GM21515 (cell line): ENCODE measurements around the gene EFS.

Experiments
- ATAC-seq: cut with Tn5 transposase; IDR thresholded peaks from one replicate; pipeline ENCODE4 v1.9.1; 2021; ENCODE audit not compliant: unreplicated experiment

Gene EFS

DNA sequence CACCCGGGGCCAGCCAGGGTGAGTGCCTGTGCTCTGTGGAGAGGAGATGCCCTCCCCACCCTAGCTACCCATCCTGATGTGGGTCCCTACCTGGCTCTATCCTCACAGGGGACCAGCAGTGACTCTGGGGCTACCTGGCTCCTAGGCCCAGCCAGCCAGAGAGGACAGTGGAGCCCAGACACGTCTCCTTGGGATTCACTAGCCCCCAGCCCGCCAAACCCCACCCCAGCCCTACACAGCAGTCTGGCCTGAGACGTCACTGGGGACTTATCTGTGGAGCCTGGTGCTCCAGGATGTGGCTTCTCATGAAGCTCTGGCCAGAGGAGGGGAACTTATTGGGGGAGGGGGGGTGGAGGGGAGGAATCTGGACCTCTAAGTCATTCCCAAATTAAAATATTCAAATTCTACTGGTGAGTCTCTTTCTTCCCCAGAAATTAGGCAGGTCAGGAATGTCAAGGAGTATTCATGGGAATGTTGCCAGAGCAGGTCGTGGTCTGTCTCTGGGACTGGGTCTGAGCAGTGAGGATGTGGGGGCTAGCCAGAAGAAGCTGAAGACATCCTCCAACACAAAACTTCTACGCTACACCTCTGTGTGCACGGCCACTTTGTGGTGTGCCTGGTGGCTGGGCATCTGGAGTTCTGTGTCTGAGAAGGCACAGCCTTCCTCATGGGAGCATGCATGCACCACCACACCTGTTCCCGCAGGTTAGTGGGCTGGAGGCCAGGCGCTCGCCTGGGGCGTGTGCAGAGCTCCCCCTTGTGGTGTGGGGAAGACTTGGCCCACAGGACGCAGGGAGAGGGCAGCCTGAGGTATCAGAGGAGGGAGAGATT, 14.6 kb upstream of the EFS start:
- no peak for ATAC-seq

DNA sequence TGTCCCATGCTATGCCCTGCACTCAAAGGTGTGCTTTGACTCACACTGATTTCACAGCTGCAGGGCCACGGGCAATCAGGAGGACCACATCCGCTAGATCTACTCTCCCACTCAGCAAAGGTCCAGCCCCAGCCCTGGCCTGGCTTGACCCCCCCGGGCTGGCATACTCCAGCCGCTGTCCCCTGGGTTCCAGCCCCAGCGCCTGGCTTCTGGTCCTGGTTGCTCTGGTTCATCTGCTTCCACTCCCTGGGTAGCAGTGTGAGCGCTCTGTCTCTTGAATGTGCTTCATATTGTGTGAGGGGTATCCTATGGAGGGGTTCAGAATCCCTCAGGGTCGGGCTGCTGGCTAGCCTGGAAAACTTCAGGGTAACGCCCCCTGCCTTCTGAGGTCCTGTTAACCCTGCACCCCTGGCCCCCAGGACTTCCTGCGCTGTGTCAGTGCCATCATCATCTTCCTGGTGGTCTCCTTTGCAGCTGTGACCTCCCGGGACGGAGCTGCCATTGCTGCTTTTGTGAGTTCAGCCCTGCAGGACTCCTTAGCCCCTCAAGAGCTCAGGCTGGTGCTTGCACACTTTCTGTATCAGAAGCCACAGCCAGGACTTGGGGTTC, 13.7 kb upstream of the EFS start:
- no peak for ATAC-seq

DNA sequence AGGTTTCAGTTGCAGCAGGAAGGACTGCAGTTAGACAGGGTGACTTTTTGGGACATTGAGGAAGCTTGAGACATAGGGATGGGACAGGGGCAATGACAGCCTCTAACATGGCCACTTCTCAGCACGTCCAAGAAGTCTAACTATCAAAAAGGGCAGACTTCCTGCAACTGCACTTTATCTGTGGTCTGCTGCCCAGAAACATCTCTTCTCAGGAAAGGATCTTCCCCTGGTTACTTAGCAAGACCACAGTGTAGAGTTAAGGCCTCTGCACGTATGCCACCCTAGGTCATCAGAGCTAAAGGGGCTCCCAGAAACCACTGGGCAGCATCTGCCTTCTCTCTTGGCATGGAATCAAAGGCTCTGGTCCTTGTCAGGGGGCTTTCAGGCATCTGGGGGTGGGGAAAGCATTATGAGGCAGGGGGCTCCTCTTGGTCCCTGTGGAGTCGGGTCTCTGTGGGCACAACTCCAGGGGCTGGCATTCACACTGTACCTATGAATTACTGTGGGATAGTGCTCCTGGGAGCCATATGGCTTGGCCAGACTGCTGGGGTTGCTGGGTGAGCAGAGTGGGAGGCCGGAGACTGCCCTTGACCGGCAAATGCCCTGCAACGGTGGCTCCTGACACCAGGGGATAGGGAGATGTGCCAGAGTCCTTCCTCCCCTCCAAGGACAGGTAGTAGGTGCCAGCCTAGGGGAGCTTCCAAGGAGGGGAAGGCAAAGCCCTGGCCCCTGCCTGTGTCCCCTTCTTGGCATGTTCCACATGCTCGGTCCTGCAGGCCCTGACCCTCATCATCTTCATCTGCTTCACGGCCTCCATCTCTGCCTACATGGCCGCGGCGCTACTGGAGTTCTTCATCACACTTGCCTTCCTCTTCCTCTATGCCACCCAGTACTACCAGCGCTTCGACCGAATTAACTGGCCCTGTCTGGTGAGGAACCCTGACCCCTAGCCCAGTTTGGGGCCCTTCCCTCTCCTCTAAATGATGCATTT, 12.9 kb upstream of the EFS start:
- no peak for ATAC-seq

DNA sequence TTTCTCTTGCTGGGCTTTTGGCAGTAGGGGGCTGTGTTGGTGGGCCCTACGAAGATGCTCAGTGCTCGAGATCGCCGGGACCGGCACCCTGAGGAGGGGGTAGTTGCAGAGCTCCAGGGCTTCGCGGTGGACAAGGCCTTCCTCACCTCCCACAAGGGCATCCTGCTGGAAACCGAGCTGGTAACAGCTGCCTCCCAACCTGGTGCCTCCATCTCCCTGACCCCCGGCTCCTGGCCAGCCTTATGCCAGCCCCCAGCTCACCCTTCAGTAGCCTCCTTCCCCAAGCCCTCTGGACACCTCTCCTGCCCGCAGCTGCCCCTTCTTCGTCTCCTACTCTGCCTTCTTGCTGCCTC, 12.2 kb upstream of the EFS start:
- ATAC-seq = no peak

DNA sequence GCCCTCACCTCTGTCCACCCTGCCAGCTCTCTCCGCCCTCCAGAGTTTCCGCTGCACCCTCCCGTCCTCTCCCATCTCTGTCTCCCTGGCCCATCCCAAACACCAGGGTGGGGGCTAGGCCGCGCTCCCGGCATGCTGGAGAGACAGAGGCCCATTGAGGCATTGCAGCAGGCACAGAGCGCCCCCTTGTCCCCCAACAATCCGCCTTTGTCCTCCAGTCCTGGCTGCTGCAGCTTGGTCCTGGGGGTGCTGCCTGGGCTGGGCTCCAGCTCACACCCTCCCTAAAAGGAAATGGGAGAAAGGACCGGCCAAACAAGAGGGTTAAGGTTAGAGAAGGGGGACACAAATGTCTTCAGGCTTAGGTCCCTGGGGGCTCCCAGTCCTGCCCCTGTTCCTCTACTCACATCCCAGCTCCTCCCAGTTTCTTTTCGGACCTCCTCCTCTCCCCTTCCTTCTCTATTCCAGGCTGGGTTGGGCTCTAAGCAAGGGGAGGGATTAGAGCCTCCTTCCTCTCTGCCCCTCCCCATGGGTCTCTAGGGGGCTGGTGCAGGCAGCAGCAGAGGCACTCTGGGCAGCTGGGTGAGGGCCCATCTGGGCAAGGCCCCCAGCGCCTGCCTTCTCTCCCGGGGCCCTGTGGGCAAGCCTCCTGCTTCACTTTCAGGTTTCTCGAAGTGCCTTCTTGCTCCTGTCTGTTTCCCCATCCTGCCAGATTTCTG, 11.7 kb upstream of the EFS start, which contains the start of gene CMTM5:
TSS of gene CMTM5 (plus strand) at position 565 of the 716 bp plus-strand sequence. CDS start 206 bp downstream, outside the sequence.
- no peak for ATAC-seq

DNA sequence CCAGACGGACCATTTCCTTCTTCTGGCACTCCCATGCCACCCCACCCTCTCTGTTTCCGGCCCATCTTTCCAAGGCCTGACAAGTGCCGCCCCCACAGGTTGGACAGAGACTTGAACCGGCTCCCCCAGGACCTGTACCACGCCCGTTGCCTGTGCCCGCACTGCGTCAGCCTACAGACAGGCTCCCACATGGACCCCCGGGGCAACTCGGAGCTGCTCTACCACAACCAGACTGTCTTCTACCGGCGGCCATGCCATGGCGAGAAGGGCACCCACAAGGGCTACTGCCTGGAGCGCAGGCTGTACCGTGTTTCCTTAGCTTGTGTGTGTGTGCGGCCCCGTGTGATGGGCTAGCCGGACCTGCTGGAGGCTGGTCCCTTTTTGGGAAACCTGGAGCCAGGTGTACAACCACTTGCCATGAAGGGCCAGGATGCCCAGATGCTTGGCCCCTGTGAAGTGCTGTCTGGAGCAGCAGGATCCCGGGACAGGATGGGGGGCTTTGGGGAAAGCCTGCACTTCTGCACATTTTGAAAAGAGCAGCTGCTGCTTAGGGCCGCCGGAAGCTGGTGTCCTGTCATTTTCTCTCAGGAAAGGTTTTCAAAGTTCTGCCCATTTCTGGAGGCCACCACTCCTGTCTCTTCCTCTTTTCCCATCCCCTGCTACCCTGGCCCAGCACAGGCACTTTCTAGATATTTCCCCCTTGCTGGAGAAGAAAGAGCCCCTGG, 10.7 kb upstream of the EFS start:
- ATAC-seq = no peak

DNA sequence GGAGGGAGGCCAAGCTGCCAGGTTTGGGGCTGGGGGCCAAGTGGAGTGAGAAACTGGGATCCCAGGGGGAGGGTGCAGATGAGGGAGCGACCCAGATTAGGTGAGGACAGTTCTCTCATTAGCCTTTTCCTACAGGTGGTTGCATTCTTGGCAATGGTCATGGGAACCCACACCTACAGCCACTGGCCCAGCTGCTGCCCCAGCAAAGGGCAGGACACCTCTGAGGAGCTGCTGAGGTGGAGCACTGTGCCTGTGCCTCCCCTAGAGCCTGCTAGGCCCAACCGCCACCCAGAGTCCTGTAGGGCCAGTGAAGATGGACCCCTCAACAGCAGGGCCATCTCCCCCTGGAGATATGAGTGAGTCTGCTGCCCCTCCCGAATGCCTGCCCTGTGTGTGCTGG, 8.1 kb upstream of the EFS start:
- no peak for ATAC-seq

DNA sequence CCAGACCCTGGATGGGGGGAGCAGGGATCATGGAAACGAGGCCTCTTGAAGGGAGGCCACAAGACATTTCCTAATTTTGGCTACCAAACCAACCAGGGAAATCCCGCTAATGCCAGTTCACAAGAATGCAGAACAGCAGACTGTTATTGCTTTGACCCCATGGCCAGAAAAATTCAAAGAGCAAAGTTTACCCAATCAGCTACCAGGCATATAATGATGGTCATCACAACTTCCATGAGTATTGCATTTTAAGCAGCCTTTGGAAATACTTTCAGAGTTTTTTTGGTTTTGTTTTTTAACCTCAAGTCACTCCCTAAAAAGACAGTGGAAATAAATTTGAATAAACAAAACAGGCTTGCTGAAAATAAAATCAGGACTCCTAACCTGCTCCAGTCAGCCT, 7.5 kb upstream of the EFS start, which contains the start of gene IL25:
TSS of gene IL25 (plus strand) at position 301 of the 400 bp plus-strand sequence.
- ATAC-seq = no peak

DNA sequence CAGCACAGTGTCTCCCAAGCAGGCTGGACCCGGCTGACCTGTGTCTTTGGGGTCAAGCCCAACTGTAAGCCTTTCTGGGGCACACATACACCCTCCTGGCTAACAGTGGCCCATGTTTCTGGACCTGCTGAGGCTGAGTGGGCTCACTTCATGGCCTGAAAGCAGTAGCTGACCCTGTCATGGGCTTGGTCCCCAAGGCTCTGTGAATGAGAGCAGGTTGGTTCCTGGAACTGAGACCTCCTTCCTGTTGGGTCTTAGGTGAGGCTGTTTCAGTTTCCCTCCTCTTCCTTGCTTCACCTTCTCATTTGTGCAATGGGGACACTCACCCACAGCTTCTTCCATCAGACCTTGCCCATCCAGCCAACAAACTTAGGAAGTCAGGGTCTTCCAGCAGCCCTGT, 6.9 kb upstream of the EFS start:
- ATAC-seq = no peak

DNA sequence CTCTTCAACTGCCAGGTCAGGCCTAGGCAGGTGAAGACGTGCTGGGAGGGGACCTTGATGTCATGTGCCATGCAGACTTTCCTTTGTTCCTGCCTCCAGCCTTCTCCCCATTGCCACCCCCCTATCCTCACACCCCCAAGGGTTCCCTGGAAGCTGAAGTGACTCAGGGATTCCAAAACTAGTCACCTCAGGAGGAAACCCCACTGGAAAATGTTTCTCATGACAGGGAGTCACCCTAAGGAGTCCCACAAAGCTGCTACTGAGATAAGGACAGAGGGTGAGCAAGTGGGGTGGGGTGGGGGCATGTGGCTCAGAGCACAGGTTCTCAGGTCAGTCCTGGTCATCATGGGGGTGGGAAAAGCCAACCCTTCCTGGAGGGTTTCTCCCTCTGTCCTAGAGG, 5.2 kb upstream of the EFS start:
- no peak for ATAC-seq

DNA sequence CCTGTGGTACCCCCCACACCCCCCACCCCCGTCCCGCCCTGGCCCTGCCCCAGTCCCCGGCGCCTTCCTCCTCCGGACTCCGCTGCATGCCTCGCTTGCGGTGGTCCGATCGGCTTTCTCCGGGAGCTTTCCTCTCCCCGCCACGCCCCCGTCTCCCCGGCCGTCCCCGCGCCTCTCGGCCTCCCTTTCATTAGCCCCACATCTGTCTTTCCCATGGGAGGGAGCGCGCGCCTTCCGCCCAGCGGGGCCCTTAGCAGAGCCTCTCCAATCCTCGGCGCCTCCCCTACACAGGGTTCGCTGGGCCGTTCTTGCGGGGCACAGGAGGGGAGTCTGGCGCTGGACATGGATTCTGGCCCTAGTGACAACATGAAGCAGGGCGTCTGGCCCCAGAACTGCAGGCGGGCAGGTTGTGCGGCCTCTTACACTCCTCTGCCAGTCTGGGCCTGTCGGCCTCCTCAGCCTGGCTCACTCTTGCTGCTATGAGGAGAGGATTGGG, 1.5 kb upstream of the EFS start:
- no peak for ATAC-seq

DNA sequence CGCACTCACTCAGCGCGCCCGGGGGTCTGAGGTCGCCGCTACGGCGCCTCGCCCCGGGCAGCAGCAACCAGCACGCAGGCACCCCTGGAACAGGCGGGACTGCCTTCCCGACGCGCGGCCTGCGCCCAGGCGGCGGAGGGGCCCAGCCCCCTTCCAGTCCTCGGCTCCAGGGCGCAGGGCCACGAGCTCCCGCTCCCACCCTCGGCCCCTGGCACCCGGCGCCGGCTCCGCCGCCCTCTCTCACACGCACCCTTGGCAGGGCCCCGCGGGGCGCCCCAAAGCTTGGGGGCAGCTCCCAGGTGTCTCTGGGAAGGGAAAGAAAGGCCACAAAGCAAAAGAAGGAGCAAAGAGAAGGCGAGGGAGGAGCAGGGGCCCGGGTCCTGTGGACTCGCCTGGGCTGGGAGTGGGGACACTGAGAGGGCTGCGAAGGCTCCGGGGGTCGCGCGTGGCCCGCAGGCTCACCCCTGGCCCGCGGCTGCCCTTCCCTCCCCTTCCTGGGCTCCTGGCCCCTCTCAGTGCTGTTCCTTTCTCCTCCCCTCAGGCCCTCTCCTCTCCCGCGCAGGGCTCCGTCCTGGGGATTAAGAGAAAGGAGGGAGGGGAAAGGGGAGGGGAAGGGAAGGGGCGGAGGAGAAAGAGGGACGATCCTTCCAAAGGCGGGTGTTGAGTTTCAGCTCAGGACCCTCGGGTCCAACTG, 907 bp upstream of the EFS start:
- no peak for ATAC-seq

DNA sequence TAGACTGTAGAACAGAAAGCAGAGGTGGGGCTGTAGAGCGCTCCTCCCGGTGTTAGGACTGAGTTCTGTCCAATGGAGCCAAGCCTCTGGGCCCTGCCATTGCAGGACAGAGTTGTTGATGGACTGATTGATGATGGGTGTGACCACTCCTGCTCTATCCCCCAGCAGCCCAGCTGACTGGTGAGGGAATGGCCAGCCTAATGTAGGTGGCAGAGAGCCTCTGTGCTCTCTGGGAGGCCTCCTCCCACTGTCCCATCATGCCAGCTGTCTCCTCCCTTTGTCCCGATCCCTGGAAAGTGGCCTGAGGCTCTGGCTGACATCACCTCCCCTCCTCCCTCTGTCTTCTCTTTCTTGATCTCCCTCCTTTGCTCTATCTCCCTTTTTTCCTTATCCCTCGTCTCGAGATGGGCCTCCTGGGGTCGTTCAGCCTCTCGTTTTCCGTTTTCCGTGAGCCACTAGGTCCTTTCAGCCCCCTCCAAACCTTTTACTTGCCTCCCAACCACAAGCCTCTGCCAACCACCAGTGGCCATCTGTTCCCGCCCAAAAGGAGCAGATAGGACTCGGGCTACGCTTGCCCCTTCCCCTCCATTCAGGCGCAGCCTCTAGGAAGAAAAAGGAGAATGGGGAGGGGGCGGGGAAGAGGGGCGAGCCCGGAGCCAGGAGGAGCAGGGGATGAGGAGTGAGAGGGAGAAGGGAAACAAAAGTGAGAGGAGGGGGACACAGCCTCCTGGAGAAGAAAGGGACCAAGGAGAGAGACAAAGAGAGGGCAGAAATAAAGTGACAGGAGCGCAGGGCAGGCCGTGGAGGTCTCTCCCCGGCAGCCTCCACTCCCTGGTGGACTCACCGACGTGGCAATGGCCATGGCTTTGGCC, 572 bp downstream of the EFS start:
- ATAC-seq = no peak

DNA sequence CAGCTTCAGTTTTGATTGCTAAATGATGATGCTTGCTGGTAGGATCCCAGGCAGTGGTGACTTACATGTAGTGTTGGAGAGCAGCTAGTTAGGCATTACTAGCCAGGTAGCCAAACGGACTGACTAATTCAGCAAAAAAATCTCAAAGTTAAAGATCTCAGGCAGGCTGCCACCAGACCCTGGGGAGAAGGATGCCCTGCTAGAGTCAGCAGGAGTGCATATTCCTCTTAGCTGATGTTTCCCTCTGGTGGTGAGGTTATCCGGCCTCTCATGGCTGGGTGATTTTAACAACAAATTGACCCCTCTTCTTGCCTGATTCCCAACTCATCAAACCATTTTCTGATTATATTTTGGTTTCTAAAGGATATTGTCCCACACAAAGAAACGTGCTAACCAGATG, 2.8 kb downstream of the EFS start:
- ATAC-seq = no peak

DNA sequence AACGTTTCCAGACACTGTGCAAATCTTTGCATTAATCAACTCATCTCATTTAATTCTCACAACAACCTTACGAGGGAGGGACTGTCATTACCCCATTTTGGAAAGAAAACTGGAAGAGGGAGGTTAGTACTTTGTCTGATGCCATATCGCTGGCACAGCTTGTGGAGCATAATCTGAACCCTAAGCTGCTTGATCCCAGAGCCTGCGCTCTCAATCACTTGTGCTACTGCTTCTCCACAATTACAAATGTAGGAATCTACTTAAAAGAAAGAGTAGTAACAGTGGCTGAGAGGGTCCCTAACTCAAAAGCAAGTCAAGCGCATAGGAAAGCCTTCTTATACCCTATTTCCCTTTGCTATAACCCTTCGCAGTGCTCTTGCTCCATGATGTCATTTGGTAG, 3.2 kb downstream of the EFS start:
- ATAC-seq = no peak

DNA sequence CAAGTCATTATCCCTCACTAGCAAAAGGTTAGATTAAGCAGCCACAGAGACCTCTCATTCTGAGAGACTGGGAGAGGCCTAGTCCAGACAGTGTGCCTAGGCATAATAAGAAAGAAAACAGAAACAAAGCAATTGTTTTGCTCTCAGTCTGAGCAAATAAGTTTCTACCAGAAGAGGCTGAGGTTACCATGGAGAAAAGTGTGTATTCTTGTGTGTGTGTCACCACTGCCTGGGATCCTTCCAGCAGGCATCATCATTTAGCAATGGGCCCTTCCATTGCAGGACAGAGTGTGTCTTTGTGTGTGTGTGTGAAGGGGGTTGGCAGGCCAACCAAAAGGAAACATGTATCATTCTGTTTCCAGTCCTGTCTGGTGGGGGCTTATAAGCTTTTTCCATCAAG, 3.7 kb downstream of the EFS start:
- ATAC-seq = no peak

DNA sequence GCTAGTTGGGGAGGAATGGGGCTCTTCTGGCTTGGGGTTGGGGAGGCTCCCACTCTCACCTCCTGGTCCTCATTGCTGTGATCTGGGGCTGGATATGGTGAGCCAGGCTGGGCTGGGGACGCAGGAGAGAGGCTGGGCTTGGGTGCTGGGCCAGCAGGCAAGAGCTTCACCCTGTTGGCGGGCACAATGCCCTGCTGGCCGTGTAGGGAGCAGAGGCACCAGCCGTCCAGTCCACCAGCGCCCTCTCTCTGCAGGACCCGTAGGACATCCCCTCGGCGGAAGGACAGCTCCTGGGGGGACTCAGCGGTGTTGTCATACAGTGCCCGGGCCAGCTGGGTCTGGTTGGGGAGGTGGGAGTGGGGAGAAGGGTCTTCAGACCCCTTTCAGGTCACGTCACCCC, 4.5 kb downstream of the EFS start:
- no peak for ATAC-seq

DNA sequence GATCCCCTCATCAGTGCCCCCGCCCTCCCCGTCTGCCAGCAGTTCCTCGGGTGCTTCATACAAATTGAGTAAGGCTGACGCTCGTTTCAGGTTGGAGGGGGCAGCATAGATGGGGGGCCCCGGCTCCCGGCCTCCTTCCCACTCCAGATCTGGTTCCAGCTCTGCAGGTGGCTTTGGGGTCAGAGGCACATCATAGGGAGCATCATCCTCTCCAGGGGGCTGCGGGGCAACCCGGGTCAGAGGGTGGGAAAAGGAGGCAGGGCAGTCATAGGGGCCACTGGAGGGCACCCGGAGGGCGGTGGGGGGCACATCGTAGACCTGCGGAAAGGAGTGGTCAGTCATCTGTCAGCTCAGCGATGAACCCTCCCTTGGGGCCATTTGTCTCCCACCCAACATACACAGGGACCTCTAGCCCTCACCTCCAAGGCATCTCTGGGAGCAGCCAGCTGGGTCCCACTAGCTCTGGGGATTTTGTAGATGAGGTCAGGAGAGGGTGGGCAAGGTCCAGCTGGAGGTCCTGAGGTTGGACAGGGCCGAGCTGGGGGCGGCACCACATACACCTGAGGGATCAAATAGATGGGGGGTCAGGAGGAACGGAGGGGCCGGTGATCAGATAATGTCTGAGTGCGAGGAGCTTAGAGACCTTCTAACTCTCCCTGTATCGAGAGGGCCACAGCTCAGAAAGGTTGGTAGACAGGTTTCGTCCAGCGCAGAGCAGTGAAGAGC, 5.1 kb downstream of the EFS start:
- ATAC-seq = no peak
